ENCODE data around the gene ARPP19.
A peak's percentile ranks its signal among the peaks of the same experiment; 100 is the strongest.
"Not testable (repeated sequence)": the region's sequence is repeated elsewhere in the genome, so short reads cannot be mapped to it uniquely, and the experiment has no call there.

ARPP19 gene

GRCh38 chr15:52546031-52546751, 22.6 kb downstream of the ARPP19 start:
- DNase-seq, result no peak

- DNase-seq, result no peak
These were observed 28.3 kb downstream of the ARPP19 start for GRCh38 chr15:52540374-52541012.

- DNase-seq, result no peak
These were observed 31.4 kb downstream of the ARPP19 start for GRCh38 chr15:52537459-52537858.

GRCh38 chr15:52532427-52532826, 36.4 kb downstream of the ARPP19 start:
- no peak for DNase-seq

- DNase-seq, result no peak
These were observed 38.9 kb downstream of the ARPP19 start for GRCh38 chr15:52529940-52530339.

- DNase-seq, result peak; percentile 32
These were observed 39.4 kb downstream of the ARPP19 start for GRCh38 chr15:52529341-52529924.

- peak; percentile 58 for DNase-seq
These were observed 40.1 kb downstream of the ARPP19 start, which contains the start of gene MYO5A for GRCh38 chr15:52528564-52529340. MYO5A (minus strand) TSS chr15:52528880; CDS start chr15:52528806, 74 bp downstream.

- peak; percentile 58 for DNase-seq
These were observed 40.8 kb downstream of the ARPP19 start for GRCh38 chr15:52527911-52528563.

- DNase-seq, result no peak
These were observed 41.5 kb downstream of the ARPP19 start for GRCh38 chr15:52527196-52527910.

- DNase-seq, result no peak
These were observed 44.4 kb downstream of the ARPP19 start for GRCh38 chr15:52524223-52525136.

- no peak for DNase-seq
These were observed 45.2 kb downstream of the ARPP19 start for GRCh38 chr15:52523647-52524046.

- DNase-seq, result no peak
These were observed 45.6 kb downstream of the ARPP19 start for GRCh38 chr15:52523192-52523591.

- no peak for DNase-seq
These were observed 47.1 kb downstream of the ARPP19 start for GRCh38 chr15:52521682-52522081.

GRCh38 chr15:52520421-52520820, 48.4 kb downstream of the ARPP19 start:
- DNase-seq, result no peak

GRCh38 chr15:52518487-52519371, 50.1 kb downstream of the ARPP19 start:
- DNase-seq, result no peak

GRCh38 chr15:52517014-52517413, 51.8 kb downstream of the ARPP19 start:
- DNase-seq, result no peak

GRCh38 chr15:52515343-52515742, 53.5 kb downstream of the ARPP19 start:
- DNase-seq, result no peak

- DNase-seq, result no peak
These were observed 54.3 kb downstream of the ARPP19 start for GRCh38 chr15:52514482-52514881.

GRCh38 chr15:52512869-52513268, 56.0 kb downstream of the ARPP19 start:
- DNase-seq, result not testable (repeated sequence)

- DNase-seq, result no peak
These were observed 57.7 kb downstream of the ARPP19 start for GRCh38 chr15:52511084-52511483.

Data from NCI-H526 treated with DMSO at 0.1 percent for 48 hours (cell line).